Muscle layer of duodenum (tissue), 2 donors: Measurements from ENCODE around the gene LRMDA.

Experiments used
- H3K27ac ChIP-seq: one replicate; pipeline ENCODE4 v1.7.0; 2013; ENCODE audit warnings: mild to moderate bottlenecking, low read length
- H3K27me3 ChIP-seq: one replicate; pipeline ENCODE4 v1.7.0; 2013; ENCODE audit warnings: low read depth, mild to moderate bottlenecking, control low read depth, low read length
- H3K36me3 ChIP-seq, 2 donors: one replicate each; pipeline ENCODE4 v1.7.0; 2013; ENCODE audit warnings: low read length in 2 of 2, control low read depth in 1 of 2, mild to moderate bottlenecking in 1 of 2; ENCODE audit not compliant: insufficient read depth in 2 of 2, control insufficient read depth in 1 of 2
- H3K4me1 ChIP-seq, 2 donors: one replicate each; pipeline ENCODE4 v1.7.0; 2013; ENCODE audit warnings: low read length in 2 of 2, mild to moderate bottlenecking in 2 of 2, control low read depth in 1 of 2, moderate library complexity in 1 of 2; ENCODE audit not compliant: insufficient read depth in 2 of 2, control insufficient read depth in 1 of 2
- H3K4me3 ChIP-seq, 2 donors: one replicate each; pipeline ENCODE4 v1.7.0; 2013; ENCODE audit warnings: low read length in 2 of 2, low read depth in 1 of 2, mild to moderate bottlenecking in 1 of 2
- H3K9me3 ChIP-seq, 2 donors: one replicate each; pipeline ENCODE4 v1.7.0; 2013; ENCODE audit warnings: low read length in 2 of 2, control low read depth in 1 of 2, mild to moderate bottlenecking in 1 of 2; ENCODE audit not compliant: control insufficient read depth in 1 of 2
- donor health status: healthy.

LRMDA gene

GRCh38 chr10:75531571-75532031, 100.2 kb downstream of the LRMDA start:
- Histone ChIP-seq H3K4me1 (no peaks in the 10 kb centered on the region), H3K9me3 (peaks cover 0 to 2% of the 10 kb centered on the region in 2 donors), H3K27me3 (no peaks in the 10 kb centered on the region), H3K36me3 (no peaks in the 10 kb centered on the region), H3K4me3 (no peak overlapping the region), H3K27ac (no peak overlapping the region)

- Histone ChIP-seq H3K36me3 (no peaks in the 10 kb centered on the region), H3K27ac (no peak overlapping the region), H3K27me3 (no peaks in the 10 kb centered on the region), H3K4me1 (no peaks in the 10 kb centered on the region), H3K9me3 (no peaks in the 10 kb centered on the region), H3K4me3 (no peak overlapping the region)
These were observed 101.0 kb downstream of the LRMDA start for GRCh38 chr10:75532253-75532924.

- Histone ChIP-seq H3K27ac (no peak overlapping the region), H3K9me3 (no peaks in the 10 kb centered on the region), H3K4me3 (no peak overlapping the region), H3K36me3 (no peaks in the 10 kb centered on the region), H3K4me1 (peaks cover 0 to 6% of the 10 kb centered on the region in 2 donors), H3K27me3 (no peaks in the 10 kb centered on the region)
These were observed 106.7 kb downstream of the LRMDA start for GRCh38 chr10:75538144-75538543.

- no peak overlapping the region for H3K4me3 ChIP-seq
- H3K36me3 ChIP-seq: no peaks in the 10 kb centered on the region
- no peaks in the 10 kb centered on the region for H3K27me3 ChIP-seq
- H3K4me1 ChIP-seq: peaks cover 0 to 6% of the 10 kb centered on the region in 2 donors
- H3K27ac ChIP-seq: no peak overlapping the region
- no peaks in the 10 kb centered on the region for H3K9me3 ChIP-seq
These were observed 107.3 kb downstream of the LRMDA start for GRCh38 chr10:75538765-75539164.

GRCh38 chr10:75540357-75540966, 109.0 kb downstream of the LRMDA start:
- H3K4me3 ChIP-seq: no peak overlapping the region
- H3K36me3 ChIP-seq: no peaks in the 10 kb centered on the region
- no peaks in the 10 kb centered on the region for H3K9me3 ChIP-seq
- H3K4me1 ChIP-seq: peaks cover 0 to 6% of the 10 kb centered on the region in 2 donors
- H3K27ac ChIP-seq: no peak overlapping the region
- no peaks in the 10 kb centered on the region for H3K27me3 ChIP-seq

GRCh38 chr10:75540981-75541380, 109.6 kb downstream of the LRMDA start:
- no peaks in the 10 kb centered on the region for H3K36me3 ChIP-seq
- H3K4me1 ChIP-seq: peaks cover 0 to 6% of the 10 kb centered on the region in 2 donors
- H3K27ac ChIP-seq: no peak overlapping the region
- no peaks in the 10 kb centered on the region for H3K27me3 ChIP-seq
- H3K4me3 ChIP-seq: no peak overlapping the region
- H3K9me3 ChIP-seq: no peaks in the 10 kb centered on the region

GRCh38 chr10:75541411-75541810, 110.0 kb downstream of the LRMDA start:
- no peaks in the 10 kb centered on the region for H3K36me3 ChIP-seq
- no peaks in the 10 kb centered on the region for H3K9me3 ChIP-seq
- peaks cover 0 to 6% of the 10 kb centered on the region in 2 donors for H3K4me1 ChIP-seq
- no peak overlapping the region for H3K27ac ChIP-seq
- no peak overlapping the region for H3K4me3 ChIP-seq
- no peaks in the 10 kb centered on the region for H3K27me3 ChIP-seq

- Histone ChIP-seq H3K9me3 (no peaks in the 10 kb centered on the region), H3K27ac (no peak overlapping the region), H3K4me3 (no peak overlapping the region), H3K27me3 (no peaks in the 10 kb centered on the region), H3K4me1 (peaks cover 0 to 6% of the 10 kb centered on the region in 2 donors), H3K36me3 (no peaks in the 10 kb centered on the region)
These were observed 110.7 kb downstream of the LRMDA start for GRCh38 chr10:75542084-75542483.

- Histone ChIP-seq H3K4me3 (no peak overlapping the region), H3K36me3 (no peaks in the 10 kb centered on the region), H3K4me1 (peaks cover 0 to 6% of the 10 kb centered on the region in 2 donors), H3K9me3 (no peaks in the 10 kb centered on the region), H3K27ac (no peak overlapping the region), H3K27me3 (no peaks in the 10 kb centered on the region)
These were observed 111.5 kb downstream of the LRMDA start for GRCh38 chr10:75542906-75543305.

GRCh38 chr10:75544386-75544785, 113.0 kb downstream of the LRMDA start:
- H3K27ac ChIP-seq: no peak overlapping the region
- H3K27me3 ChIP-seq: no peaks in the 10 kb centered on the region
- no peak overlapping the region for H3K4me3 ChIP-seq
- no peaks in the 10 kb centered on the region for H3K9me3 ChIP-seq
- H3K4me1 ChIP-seq: peaks cover 0 to 6% of the 10 kb centered on the region in 2 donors
- no peaks in the 10 kb centered on the region for H3K36me3 ChIP-seq

GRCh38 chr10:75544993-75545706, 113.7 kb downstream of the LRMDA start:
- Histone ChIP-seq H3K27ac (no peak overlapping the region), H3K4me1 (peaks cover 0 to 6% of the 10 kb centered on the region in 2 donors), H3K27me3 (no peaks in the 10 kb centered on the region), H3K9me3 (no peaks in the 10 kb centered on the region), H3K36me3 (no peaks in the 10 kb centered on the region), H3K4me3 (no peak overlapping the region)
